Skeletal muscle satellite cell (primary cell): ENCODE results near the gene IFT57.

Source experiments
- H3K27me3 ChIP-seq: 2 replicates; pipeline ENCODE4 v1.7.0; 2013; ENCODE audit warnings: low read length; ENCODE audit not compliant: control insufficient read depth, insufficient read depth
- H3K36me3 ChIP-seq: 2 replicates; pipeline ENCODE4 v1.7.0; 2013; ENCODE audit warnings: mild to moderate bottlenecking, control low read depth, low read length; ENCODE audit not compliant: insufficient read depth
- H3K4me1 ChIP-seq: 2 replicates; pipeline ENCODE4 v1.7.0; 2013; ENCODE audit warnings: low read length; ENCODE audit not compliant: control insufficient read depth, insufficient read depth
- H3K4me2 ChIP-seq: 2 replicates; pipeline ENCODE4 v1.7.0; 2013; ENCODE audit warnings: mild to moderate bottlenecking, low read length
- H3K4me3 ChIP-seq: 2 replicates; pipeline ENCODE4 v1.7.0; 2013; ENCODE audit warnings: low read length
- H3K9ac ChIP-seq: 2 replicates; pipeline ENCODE4 v1.7.0; 2013; ENCODE audit warnings: mild to moderate bottlenecking, low read depth, low read length, moderate library complexity
- H3K9me3 ChIP-seq: replicated peaks from 2 replicates; pipeline ENCODE4 v1.7.0; 2013; ENCODE audit warnings: mild to moderate bottlenecking, control low read depth, low read length

The IFT57 gene

GRCh38 chr3:108123326-108123725 lies 98.9 kb downstream of the IFT57 start:
- Histone ChIP-seq H3K9ac (no peak overlapping the region), H3K4me1 (no peaks in the 10 kb centered on the region), H3K4me3 (no peak overlapping the region)

GRCh38 chr3:108122276-108122675 lies 99.9 kb downstream of the IFT57 start:
- Histone ChIP-seq H3K9me3 (no peaks in the 10 kb centered on the region), H3K4me2 (no peak overlapping the region), H3K4me3 (no peak overlapping the region), H3K9ac (no peak overlapping the region), H3K4me1 (no peaks in the 10 kb centered on the region), H3K36me3 (no peaks in the 10 kb centered on the region), H3K27me3 (peaks cover 10% of the 10 kb centered on the region)

More at GRCh38 chr3:108123326-108123725, 98.9 kb downstream of the IFT57 start:
- Histone ChIP-seq H3K27me3 (peaks cover 10% of the 10 kb centered on the region), H3K9me3 (no peaks in the 10 kb centered on the region), H3K4me2 (no peak overlapping the region), H3K36me3 (no peaks in the 10 kb centered on the region)

GRCh38 chr3:108119398-108120104 lies 102.7 kb downstream of the IFT57 start:
- Histone ChIP-seq H3K9me3 (no peaks in the 10 kb centered on the region), H3K4me2 (no peak overlapping the region), H3K27me3 (peaks cover 10% of the 10 kb centered on the region), H3K4me3 (no peak overlapping the region), H3K4me1 (no peaks in the 10 kb centered on the region), H3K9ac (no peak overlapping the region), H3K36me3 (no peaks in the 10 kb centered on the region)

GRCh38 chr3:108118038-108118768 lies 104.0 kb downstream of the IFT57 start:
- no peaks in the 10 kb centered on the region for H3K9me3 ChIP-seq
- no peak overlapping the region for H3K9ac ChIP-seq
- no peak overlapping the region for H3K4me2 ChIP-seq
- H3K4me1 ChIP-seq, result no peaks in the 10 kb centered on the region
- H3K27me3 ChIP-seq, result peaks cover 10% of the 10 kb centered on the region
- no peaks in the 10 kb centered on the region for H3K36me3 ChIP-seq
- no peak overlapping the region for H3K4me3 ChIP-seq

- Histone ChIP-seq H3K4me3 (no peak overlapping the region), H3K4me1 (no peaks in the 10 kb centered on the region), H3K27me3 (peaks cover 8% of the 10 kb centered on the region), H3K4me2 (no peak overlapping the region), H3K9me3 (no peaks in the 10 kb centered on the region), H3K9ac (no peak overlapping the region), H3K36me3 (no peaks in the 10 kb centered on the region)
Observed at GRCh38 chr3:108117241-108117775, 104.9 kb downstream of the IFT57 start.

GRCh38 chr3:108114423-108115065 lies 107.7 kb downstream of the IFT57 start:
- no peak overlapping the region for H3K4me2 ChIP-seq
- no peaks in the 10 kb centered on the region for H3K36me3 ChIP-seq
- H3K4me1 ChIP-seq, result no peaks in the 10 kb centered on the region
- H3K9ac ChIP-seq, result no peak overlapping the region
- no peak overlapping the region for H3K4me3 ChIP-seq
- no peaks in the 10 kb centered on the region for H3K9me3 ChIP-seq
- no peaks in the 10 kb centered on the region for H3K27me3 ChIP-seq

- Histone ChIP-seq H3K4me3 (no peak overlapping the region), H3K27me3 (no peaks in the 10 kb centered on the region), H3K9ac (no peak overlapping the region), H3K9me3 (no peaks in the 10 kb centered on the region), H3K4me2 (no peak overlapping the region), H3K36me3 (no peaks in the 10 kb centered on the region), H3K4me1 (no peaks in the 10 kb centered on the region)
Observed at GRCh38 chr3:108113975-108114374, 108.2 kb downstream of the IFT57 start.

GRCh38 chr3:108110934-108111333 lies 111.3 kb downstream of the IFT57 start:
- no peak overlapping the region for H3K4me2 ChIP-seq
- H3K9me3 ChIP-seq, result no peaks in the 10 kb centered on the region
- H3K4me3 ChIP-seq, result no peak overlapping the region
- H3K27me3 ChIP-seq, result no peaks in the 10 kb centered on the region
- H3K4me1 ChIP-seq, result peaks cover 6% of the 10 kb centered on the region
- no peak overlapping the region for H3K9ac ChIP-seq
- no peaks in the 10 kb centered on the region for H3K36me3 ChIP-seq
